ENCODE measurements around the gene RABGGTA. TPM values are rescaled to one million over a fixed set of nuclear protein-coding genes. Genes with fewer than 3 reads are reported as not detected.
A peak's percentile ranks its signal among the peaks of the same experiment; 100 is the strongest.

Gene RABGGTA
- total RNA-seq, 1 experiment from 2014 or later = 35.3 TPM

GRCh38 chr14:24315807-24316596, 44.6 kb upstream of the RABGGTA start:
- Mint-ChIP-seq H3K27me3 (ENCODE audit: unreplicated experiment) (peaks cover 50% of the 10 kb centered on the region), H3K4me1 (ENCODE audit: low read depth, unreplicated experiment) (peaks cover 8% of the 10 kb centered on the region), H3K27ac (ENCODE audit: unreplicated experiment) (no peak overlapping the region), H3K4me3 (ENCODE audit: low read depth, unreplicated experiment) (no peak overlapping the region), H3K36me3 (ENCODE audit: insufficient read depth, unreplicated experiment) (peaks cover 27% of the 10 kb centered on the region), H3K9me3 (ENCODE audit: low read depth, unreplicated experiment) (no peaks in the 10 kb centered on the region)
- no peak for TF ChIP-seq CTCF (IDR thresholded peaks at IDR 0.05; ENCODE audit: unreplicated experiment)
- BruUV-seq (replicated peaks) = no TSS peak
- peak; percentile 38 for DNase-seq
- intact Hi-C loops (cut with micrococcal nuclease; ENCODE audit: unreplicated experiment) = no loop called here
- CTCF ChIA-PET = interaction anchor here (0.6 to 1.5 kb wide), 3 partner anchors 8 to 220 kb away, joined by 3 to 8 read pairs (median 4); partner anchors contain the start of gene CIDEB

- Mint-ChIP-seq H3K27ac (ENCODE audit: unreplicated experiment) (no peak overlapping the region), H3K27me3 (ENCODE audit: unreplicated experiment) (peaks cover 47% of the 10 kb centered on the region), H3K4me3 (ENCODE audit: low read depth, unreplicated experiment) (no peak overlapping the region), H3K9me3 (ENCODE audit: low read depth, unreplicated experiment) (no peaks in the 10 kb centered on the region), H3K4me1 (ENCODE audit: low read depth, unreplicated experiment) (peaks cover 8% of the 10 kb centered on the region), H3K36me3 (ENCODE audit: insufficient read depth, unreplicated experiment) (peaks cover 30% of the 10 kb centered on the region)
- intact Hi-C loops (cut with micrococcal nuclease; ENCODE audit: unreplicated experiment) = no loop called here
- CTCF ChIA-PET = interaction anchor here (0.6 to 1.5 kb wide), 3 partner anchors 8 to 219 kb away, joined by 3 to 8 read pairs (median 4); partner anchors contain the start of gene CIDEB
- no TSS peak for BruUV-seq (replicated peaks)
- DNase-seq = no peak
- TF ChIP-seq CTCF (IDR thresholded peaks at IDR 0.05; ENCODE audit: unreplicated experiment) = no peak
Measured at GRCh38 chr14:24315243-24315806, 43.9 kb upstream of the RABGGTA start.

- Mint-ChIP-seq H3K27me3 (ENCODE audit: unreplicated experiment) (peaks cover 39% of the 10 kb centered on the region), H3K27ac (ENCODE audit: unreplicated experiment) (no peak overlapping the region), H3K36me3 (ENCODE audit: insufficient read depth, unreplicated experiment) (peaks cover 35% of the 10 kb centered on the region), H3K4me1 (ENCODE audit: low read depth, unreplicated experiment) (peaks cover 8% of the 10 kb centered on the region), H3K4me3 (ENCODE audit: low read depth, unreplicated experiment) (no peak overlapping the region), H3K9me3 (ENCODE audit: low read depth, unreplicated experiment) (no peaks in the 10 kb centered on the region)
- DNase-seq = no peak
- intact Hi-C loops (cut with micrococcal nuclease; ENCODE audit: unreplicated experiment) = no loop called here
- TF ChIP-seq CTCF (IDR thresholded peaks at IDR 0.05; ENCODE audit: unreplicated experiment) = no peak
- no TSS peak for BruUV-seq (replicated peaks)
- CTCF ChIA-PET = no interaction called here
Measured at GRCh38 chr14:24314377-24315193, 43.2 kb upstream of the RABGGTA start.

GRCh38 chr14:24313913-24314312, 42.5 kb upstream of the RABGGTA start:
- intact Hi-C loops (cut with micrococcal nuclease; ENCODE audit: unreplicated experiment) = no loop called here
- Mint-ChIP-seq H3K4me3 (ENCODE audit: low read depth, unreplicated experiment) (no peak overlapping the region), H3K4me1 (ENCODE audit: low read depth, unreplicated experiment) (peaks cover 8% of the 10 kb centered on the region), H3K9me3 (ENCODE audit: low read depth, unreplicated experiment) (no peaks in the 10 kb centered on the region), H3K27me3 (ENCODE audit: unreplicated experiment) (peaks cover 33% of the 10 kb centered on the region), H3K36me3 (ENCODE audit: insufficient read depth, unreplicated experiment) (peaks cover 41% of the 10 kb centered on the region), H3K27ac (ENCODE audit: unreplicated experiment) (no peak overlapping the region)
- no peak for DNase-seq
- no peak for TF ChIP-seq CTCF (IDR thresholded peaks at IDR 0.05; ENCODE audit: unreplicated experiment)
- CTCF ChIA-PET = no interaction called here
- BruUV-seq (replicated peaks) = no TSS peak
